ENCODE results near the gene C11orf91.
"Not testable (repeated sequence)": the region's sequence is repeated elsewhere in the genome, so short reads cannot be mapped to it uniquely, and the experiment has no call there.

C11orf91 gene

GRCh38 chr11:33695051-33695566 is 5.5 kb downstream of the C11orf91 start:
- no peak for DNase-seq

- no peak for DNase-seq
These were observed 6.1 kb downstream of the C11orf91 start for GRCh38 chr11:33694346-33695050.

DNA sequence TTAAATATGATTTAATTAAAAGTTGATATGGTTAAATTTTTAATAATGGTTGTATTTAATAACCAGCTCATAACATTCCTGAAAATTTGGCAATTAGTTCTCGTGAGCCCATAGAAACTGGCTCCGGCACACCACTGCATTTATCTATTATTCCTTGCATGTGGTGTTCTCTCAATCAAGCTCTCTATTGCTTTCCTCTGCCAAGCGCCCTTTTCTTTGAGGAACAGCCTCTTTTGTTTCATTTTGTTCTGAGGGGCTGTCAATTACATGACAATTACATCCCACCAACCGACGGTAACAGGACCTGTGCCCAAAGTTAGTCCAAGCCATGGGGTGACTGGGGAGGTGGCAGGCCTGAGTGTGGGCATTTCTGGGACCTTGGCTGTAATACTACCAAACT is 8.1 kb downstream of the C11orf91 start:
- DNase-seq, result no peak

- no peak for DNase-seq
These were observed 8.6 kb downstream of the C11orf91 start for GRCh38 chr11:33692013-33692504.

- DNase-seq, result no peak
These were observed 9.4 kb downstream of the C11orf91 start for GRCh38 chr11:33691066-33691864.

DNA sequence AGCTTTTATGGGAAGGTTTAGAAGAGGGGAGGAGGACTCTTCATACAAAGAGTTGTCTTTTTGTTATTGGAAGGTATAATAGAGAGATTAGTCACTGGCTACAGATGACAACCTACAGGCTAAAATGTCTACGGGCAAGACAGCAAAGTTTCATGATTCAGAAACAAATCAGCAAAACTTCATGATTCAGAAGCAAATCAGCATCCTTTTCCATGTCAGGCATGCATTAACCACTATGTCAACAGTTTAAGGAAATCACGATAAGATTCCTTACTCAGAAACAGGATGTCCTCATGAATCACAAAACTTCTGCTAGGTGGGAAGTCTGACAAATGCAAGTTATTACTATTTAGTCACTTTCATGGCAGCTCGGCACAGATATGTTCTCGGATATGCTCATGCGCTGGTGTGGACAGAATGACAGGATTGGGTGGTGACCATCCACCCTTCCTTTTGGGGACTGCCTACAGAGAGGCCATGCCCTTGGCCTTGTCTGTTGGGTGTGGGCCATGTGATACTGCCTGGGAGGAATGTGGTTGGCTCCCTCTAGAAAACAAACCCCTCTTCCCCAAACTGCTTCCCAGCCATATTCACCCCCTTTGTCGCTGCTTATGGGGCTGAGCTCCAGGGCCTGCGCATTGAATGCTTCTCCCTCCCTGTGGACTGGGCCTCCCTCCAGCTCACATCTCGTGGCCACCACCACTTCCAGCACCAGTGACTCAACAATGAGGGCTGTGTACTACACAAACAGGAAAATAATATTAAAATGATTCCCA is 10.1 kb downstream of the C11orf91 start:
- DNase-seq, result no peak

DNA sequence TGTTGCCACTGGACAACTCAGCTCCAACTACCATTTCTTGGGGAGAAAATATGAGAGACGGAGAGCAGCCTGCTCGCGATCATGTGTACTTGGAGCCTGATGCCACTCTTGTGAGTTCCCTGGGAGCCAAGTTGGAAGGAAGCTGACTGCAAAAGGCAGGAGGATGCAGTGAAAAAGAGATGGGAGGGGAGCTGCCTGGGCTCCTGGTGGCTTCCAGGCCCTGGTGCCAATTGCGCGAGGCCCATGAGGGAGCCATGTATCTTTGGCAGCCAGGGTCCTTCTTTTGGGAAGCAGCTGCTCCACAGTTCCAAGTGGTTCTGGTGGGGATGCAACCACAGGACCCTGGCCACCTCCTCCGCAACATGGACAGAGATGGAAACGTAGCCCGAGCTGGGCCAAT is 11.1 kb downstream of the C11orf91 start:
- no peak for DNase-seq

DNA sequence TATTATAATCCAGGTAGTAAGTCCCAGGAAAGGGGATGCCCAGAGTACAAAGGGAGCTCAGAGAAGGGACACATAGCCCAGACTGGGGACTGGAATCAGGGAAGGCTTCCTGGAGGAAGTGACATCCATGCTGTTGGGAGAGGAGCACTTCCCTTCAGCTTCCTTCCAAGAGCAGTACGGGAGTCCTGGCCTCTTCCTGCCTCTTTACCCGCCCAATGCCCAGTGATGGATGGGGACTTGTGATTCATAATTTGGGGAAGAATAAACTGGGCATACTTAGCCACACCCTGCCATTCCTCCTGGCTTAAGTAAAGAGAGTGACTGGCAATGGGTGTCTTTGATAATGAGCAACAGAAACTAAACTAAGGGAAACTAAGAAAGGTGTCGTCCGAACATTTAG is 11.5 kb downstream of the C11orf91 start:
- no peak for DNase-seq

GRCh38 chr11:33687733-33688479 is 12.7 kb downstream of the C11orf91 start:
- DNase-seq, result peak in 1 of 5 experiments; percentile 21

- DNase-seq, result no peak
These were observed 15.5 kb downstream of the C11orf91 start for GRCh38 chr11:33685082-33685481.

GRCh38 chr11:33684003-33684706 is 16.5 kb downstream of the C11orf91 start:
- DNase-seq, result no peak

DNA sequence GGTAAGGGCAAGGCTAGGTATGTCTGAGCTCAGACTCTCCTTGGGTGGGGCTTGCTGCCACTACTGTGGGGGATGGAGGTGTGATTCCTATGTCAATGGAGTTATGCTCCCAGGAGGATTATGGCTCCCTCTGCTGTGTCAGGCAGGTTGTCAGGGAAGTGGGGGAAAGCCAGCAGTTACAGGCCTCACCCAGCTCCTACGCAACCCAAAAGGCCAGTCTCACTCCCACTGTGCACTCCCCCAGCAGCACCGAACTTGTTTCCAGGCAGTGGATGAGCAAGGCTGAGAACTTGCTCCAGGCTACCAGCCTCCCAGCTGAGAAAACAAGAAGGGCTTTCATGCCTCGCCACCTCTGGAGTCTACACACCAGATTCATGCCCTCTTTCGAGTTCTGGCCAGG is 18.2 kb downstream of the C11orf91 start:
- DNase-seq, result no peak

- peak in 1 of 5 experiments; percentile 15 for DNase-seq
These were observed 18.6 kb downstream of the C11orf91 start for GRCh38 chr11:33682019-33682418.

- DNase-seq, result not testable (repeated sequence)
These were observed 22.0 kb downstream of the C11orf91 start for GRCh38 chr11:33678616-33679015.

- DNase-seq, result no peak
These were observed 26.4 kb downstream of the C11orf91 start for GRCh38 chr11:33674035-33674814.

- no peak for DNase-seq
These were observed 28.4 kb downstream of the C11orf91 start for GRCh38 chr11:33672273-33672672.

DNA sequence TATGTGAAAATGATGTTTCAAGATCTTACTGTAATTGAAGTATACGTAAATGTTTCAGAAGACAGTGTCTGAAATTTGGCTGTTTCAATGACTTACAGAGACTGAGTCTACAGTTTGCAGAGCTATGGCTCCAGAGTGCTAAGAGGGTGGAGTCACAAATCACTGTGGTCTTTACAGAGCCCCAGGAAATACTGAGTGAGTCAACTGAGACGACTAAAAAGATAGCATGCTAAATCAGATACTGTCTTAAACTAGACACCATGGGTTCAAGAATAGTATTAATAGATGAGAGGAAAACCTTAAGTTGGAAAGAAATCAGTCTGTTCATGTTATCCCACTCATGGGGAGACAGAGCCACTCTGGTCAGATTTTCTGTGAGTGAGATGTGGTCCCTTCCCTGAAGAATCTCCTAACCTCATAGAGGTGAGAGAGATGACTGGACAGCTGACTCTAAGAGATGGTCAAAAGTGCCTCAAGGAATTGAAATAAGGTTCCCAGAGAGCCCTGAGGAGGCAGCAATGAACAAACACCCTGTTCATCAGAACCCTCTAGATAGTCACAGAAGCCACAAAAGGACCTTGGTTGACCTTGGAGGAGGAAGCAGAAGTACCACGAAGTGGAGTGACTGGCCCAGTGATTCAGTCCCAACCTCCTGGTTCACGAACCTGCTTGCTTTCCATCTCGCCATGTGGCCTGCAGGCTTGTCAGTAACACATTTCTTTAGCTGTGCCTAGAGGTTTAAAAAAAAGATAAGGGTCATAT is 30.2 kb downstream of the C11orf91 start:
- peak in 1 of 5 experiments; percentile 72 for DNase-seq

GRCh38 chr11:33669598-33670249 is 30.9 kb downstream of the C11orf91 start:
- no peak for DNase-seq

GRCh38 chr11:33668951-33669596 is 31.6 kb downstream of the C11orf91 start:
- DNase-seq, result no peak
